Fibroblast of upper back skin (primary cell): ENCODE results near the gene EPHB1.

ENCODE experiments used
- DNase-seq: peaks from one replicate; pipeline ENCODE4 v3.0.0-alpha.2; 2013

The EPHB1 gene

GRCh38 chr3:134810052-134810435, 15.0 kb downstream of the EPHB1 start:
- no peak for DNase-seq

GRCh38 chr3:134810850-134811249, 15.8 kb downstream of the EPHB1 start:
- DNase-seq: no peak

GRCh38 chr3:134813618-134814017, 18.6 kb downstream of the EPHB1 start:
- DNase-seq: no peak

GRCh38 chr3:134815519-134815918, 20.5 kb downstream of the EPHB1 start:
- DNase-seq: no peak

- DNase-seq: no peak
Observed at GRCh38 chr3:134816623-134817022, 21.6 kb downstream of the EPHB1 start.

- DNase-seq: no peak
Observed at GRCh38 chr3:134817297-134817696, 22.2 kb downstream of the EPHB1 start.

- DNase-seq: no peak
Observed at GRCh38 chr3:134820994-134821393, 25.9 kb downstream of the EPHB1 start.

- DNase-seq: no peak
Observed at GRCh38 chr3:134822090-134822489, 27.0 kb downstream of the EPHB1 start.

- DNase-seq: no peak
Observed at GRCh38 chr3:134823679-134824078, 28.6 kb downstream of the EPHB1 start.

- DNase-seq: no peak
Observed at GRCh38 chr3:134824791-134825190, 29.7 kb downstream of the EPHB1 start.

- no peak for DNase-seq
Observed at GRCh38 chr3:134827213-134827612, 32.2 kb downstream of the EPHB1 start.

GRCh38 chr3:134829721-134830120, 34.7 kb downstream of the EPHB1 start:
- no peak for DNase-seq

GRCh38 chr3:134832585-134832984, 37.5 kb downstream of the EPHB1 start:
- DNase-seq: no peak

- DNase-seq: no peak
Observed at GRCh38 chr3:134833453-134834163, 38.5 kb downstream of the EPHB1 start.

GRCh38 chr3:134836921-134837320, 41.9 kb downstream of the EPHB1 start:
- no peak for DNase-seq

GRCh38 chr3:134838599-134838998, 43.5 kb downstream of the EPHB1 start:
- no peak for DNase-seq

- no peak for DNase-seq
Observed at GRCh38 chr3:134839422-134839821, 44.4 kb downstream of the EPHB1 start.

- no peak for DNase-seq
Observed at GRCh38 chr3:134839990-134840389, 44.9 kb downstream of the EPHB1 start.

GRCh38 chr3:134840459-134840858, 45.4 kb downstream of the EPHB1 start:
- no peak for DNase-seq

- DNase-seq: no peak
Observed at GRCh38 chr3:134846084-134846483, 51.0 kb downstream of the EPHB1 start.

- peak; percentile 98 for DNase-seq
Observed at GRCh38 chr3:134846911-134847317, 51.9 kb downstream of the EPHB1 start.

GRCh38 chr3:134847349-134847748, 52.3 kb downstream of the EPHB1 start:
- peak; percentile 14 for DNase-seq

GRCh38 chr3:134849561-134849960, 54.5 kb downstream of the EPHB1 start:
- DNase-seq: no peak

- no peak for DNase-seq
Observed at GRCh38 chr3:134850761-134851160, 55.7 kb downstream of the EPHB1 start.

GRCh38 chr3:134852132-134852531, 57.1 kb downstream of the EPHB1 start:
- DNase-seq: no peak
